ENCODE data around the gene GPRIN3. TPM values are rescaled to one million over a fixed set of nuclear protein-coding genes. Genes with fewer than 3 reads are reported as not detected.

GPRIN3 gene
- total and polyA plus RNA-seq, 10 of the 15 experiments (the other 5 are each of a cell fraction or from before 2014, with no cell fraction given): under 0.01 to 0.05 (median 0.01) TPM; not detected in 6

DNA sequence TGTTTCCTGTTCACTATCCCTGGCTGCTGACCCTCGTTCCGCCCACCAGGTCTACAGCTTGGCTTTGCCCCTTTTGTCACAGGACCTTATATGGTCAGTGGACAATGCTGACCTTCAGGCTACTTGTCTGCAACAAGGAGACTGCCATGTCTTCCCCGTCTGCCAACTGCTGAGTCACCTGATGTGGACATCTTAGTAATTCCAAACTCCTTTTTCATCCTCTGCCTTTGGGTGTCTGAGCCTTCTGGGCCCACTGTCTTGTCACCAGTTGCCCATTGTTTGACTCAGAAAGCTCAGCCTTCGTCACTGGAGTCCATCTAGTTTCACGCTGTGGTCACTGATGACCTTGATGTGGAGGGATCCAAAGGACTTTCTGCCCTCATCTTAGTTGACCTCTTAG lies 30.2 kb downstream of the GPRIN3 start (continued):
- TF ChIP-seq, protein P1, sequence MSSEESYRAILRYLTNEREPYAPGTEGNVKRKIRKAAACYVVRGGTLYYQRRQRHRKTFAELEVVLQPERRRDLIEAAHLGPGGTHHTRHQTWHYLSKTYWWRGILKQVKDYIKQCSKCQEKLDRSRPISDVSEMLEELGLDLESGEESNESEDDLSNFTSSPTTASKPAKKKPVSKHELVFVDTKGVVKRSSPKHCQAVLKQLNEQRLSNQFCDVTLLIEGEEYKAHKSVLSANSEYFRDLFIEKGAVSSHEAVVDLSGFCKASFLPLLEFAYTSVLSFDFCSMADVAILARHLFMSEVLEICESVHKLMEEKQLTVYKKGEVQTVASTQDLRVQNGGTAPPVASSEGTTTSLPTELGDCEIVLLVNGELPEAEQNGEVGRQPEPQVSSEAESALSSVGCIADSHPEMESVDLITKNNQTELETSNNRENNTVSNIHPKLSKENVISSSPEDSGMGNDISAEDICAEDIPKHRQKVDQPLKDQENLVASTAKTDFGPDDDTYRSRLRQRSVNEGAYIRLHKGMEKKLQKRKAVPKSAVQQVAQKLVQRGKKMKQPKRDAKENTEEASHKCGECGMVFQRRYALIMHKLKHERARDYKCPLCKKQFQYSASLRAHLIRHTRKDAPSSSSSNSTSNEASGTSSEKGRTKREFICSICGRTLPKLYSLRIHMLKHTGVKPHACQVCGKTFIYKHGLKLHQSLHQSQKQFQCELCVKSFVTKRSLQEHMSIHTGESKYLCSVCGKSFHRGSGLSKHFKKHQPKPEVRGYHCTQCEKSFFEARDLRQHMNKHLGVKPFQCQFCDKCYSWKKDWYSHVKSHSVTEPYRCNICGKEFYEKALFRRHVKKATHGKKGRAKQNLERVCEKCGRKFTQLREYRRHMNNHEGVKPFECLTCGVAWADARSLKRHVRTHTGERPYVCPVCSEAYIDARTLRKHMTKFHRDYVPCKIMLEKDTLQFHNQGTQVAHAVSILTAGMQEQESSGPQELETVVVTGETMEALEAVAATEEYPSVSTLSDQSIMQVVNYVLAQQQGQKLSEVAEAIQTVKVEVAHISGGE (CRISPR knock-in tag; IDR thresholded peaks at IDR 0.05): no peak
- TF ChIP-seq ZNF622 (IDR thresholded peaks at IDR 0.05): no peak
- TF ChIP-seq GABPA (IDR thresholded peaks at IDR 0.05; ENCODE audit: low read depth): no peak
- TF ChIP-seq JUND (IDR thresholded peaks at IDR 0.05; ENCODE audit: low read depth, low read length): no peak
- no peak for TF ChIP-seq BCL11A (IDR thresholded peaks at IDR 0.05; ENCODE audit: low read depth, low read length)

DNA sequence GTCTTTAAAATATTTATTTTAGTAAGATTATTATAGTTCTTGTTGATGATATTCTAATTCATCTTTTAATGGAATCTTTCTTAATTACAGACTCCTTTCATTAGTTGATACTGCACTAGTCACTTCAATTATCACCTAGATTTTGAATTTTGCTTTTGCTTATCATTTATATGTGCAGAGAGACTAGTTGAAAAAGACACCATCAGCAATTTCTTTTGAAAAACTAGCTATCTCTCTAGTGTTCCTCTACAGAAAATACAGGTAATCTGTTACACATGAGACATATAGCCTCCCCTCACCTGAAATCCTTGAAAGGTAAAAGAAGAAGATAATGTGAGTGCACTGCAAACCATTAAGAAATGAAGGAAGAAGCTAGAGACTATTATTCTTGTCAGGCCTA lies 31.3 kb downstream of the GPRIN3 start:
- POLR2A ChIA-PET: no interaction called here
- ATAC-seq: no peak
- intact Hi-C loops (cut with micrococcal nuclease; ENCODE audit: unreplicated experiment): no loop called here

More for the DNA sequence above, 31.3 kb downstream of the GPRIN3 start:
- ChIA-PET CTCF (interaction anchor here (1.4 kb wide), 1 partner anchor 26 kb away, joined by 3 read pairs; no protein-coding TSS in a partner anchor), SMC1A (ENCODE audit: uncharacterized antibody, unreplicated experiment) (interaction anchor here (1.0 to 1.1 kb wide), 2 partner anchors 19 to 24 kb away, joined by 3 to 4 read pairs; no protein-coding TSS in a partner anchor), RAD21 (ENCODE audit: unreplicated experiment) (no interaction called here)
- no peak overlapping the region for H3K4me2 ChIP-seq (ENCODE audit: control insufficient read depth, insufficient read depth)
- H3K27me3 ChIP-seq (replicated peaks in 1 of 2; ENCODE audit: control insufficient read depth in 2 of 2, insufficient read depth in 2 of 2, low read length in 1 of 2): peaks cover 1 to 4% of the 10 kb centered on the region in 2 experiments; a peak in 2 of 4 replicates
- H3K4me1 ChIP-seq (ENCODE audit: control insufficient read depth, insufficient read depth, low read length): no peaks in the 10 kb centered on the region
- BruUV-seq (replicated peaks): no TSS peak
- in situ Hi-C loops (cut with MboI): no loop called here
- no peaks in the 10 kb centered on the region for H4K20me1 ChIP-seq (ENCODE audit: control insufficient read depth, insufficient read depth)
- TF ChIP-seq POLR2A (IDR thresholded peaks at IDR 0.05; ENCODE audit: low read depth, low read length) (no peak), STAT3 (IDR thresholded peaks at IDR 0.05; ENCODE audit: low read depth, low read length) (no peak), RBBP5 (conservative IDR thresholded peaks at IDR 0.05) (no peak), NR2C1 (IDR thresholded peaks at IDR 0.05) (no peak), JUND (IDR thresholded peaks at IDR 0.05; ENCODE audit: low read depth, low read length) (no peak)
- TF ChIP-seq, protein P2, sequence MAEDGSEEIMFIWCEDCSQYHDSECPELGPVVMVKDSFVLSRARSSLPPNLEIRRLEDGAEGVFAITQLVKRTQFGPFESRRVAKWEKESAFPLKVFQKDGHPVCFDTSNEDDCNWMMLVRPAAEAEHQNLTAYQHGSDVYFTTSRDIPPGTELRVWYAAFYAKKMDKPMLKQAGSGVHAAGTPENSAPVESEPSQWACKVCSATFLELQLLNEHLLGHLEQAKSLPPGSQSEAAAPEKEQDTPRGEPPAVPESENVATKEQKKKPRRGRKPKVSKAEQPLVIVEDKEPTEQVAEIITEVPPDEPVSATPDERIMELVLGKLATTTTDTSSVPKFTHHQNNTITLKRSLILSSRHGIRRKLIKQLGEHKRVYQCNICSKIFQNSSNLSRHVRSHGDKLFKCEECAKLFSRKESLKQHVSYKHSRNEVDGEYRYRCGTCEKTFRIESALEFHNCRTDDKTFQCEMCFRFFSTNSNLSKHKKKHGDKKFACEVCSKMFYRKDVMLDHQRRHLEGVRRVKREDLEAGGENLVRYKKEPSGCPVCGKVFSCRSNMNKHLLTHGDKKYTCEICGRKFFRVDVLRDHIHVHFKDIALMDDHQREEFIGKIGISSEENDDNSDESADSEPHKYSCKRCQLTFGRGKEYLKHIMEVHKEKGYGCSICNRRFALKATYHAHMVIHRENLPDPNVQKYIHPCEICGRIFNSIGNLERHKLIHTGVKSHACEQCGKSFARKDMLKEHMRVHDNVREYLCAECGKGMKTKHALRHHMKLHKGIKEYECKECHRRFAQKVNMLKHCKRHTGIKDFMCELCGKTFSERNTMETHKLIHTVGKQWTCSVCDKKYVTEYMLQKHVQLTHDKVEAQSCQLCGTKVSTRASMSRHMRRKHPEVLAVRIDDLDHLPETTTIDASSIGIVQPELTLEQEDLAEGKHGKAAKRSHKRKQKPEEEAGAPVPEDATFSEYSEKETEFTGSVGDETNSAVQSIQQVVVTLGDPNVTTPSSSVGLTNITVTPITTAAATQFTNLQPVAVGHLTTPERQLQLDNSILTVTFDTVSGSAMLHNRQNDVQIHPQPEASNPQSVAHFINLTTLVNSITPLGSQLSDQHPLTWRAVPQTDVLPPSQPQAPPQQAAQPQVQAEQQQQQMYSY (CRISPR knock-in tag; IDR thresholded peaks at IDR 0.05): no peak
- no peak overlapping the region for H2AFZ ChIP-seq (ENCODE audit: control insufficient read depth, low read depth, low read length)
- H3K36me3 ChIP-seq (ENCODE audit: control insufficient read depth in 2 of 2, insufficient read depth in 2 of 2, low read length in 1 of 2): no peaks in the 10 kb centered on the region
- no peak overlapping the region for H3K4me3 ChIP-seq
- DNase-seq (ENCODE audit: low read depth, low spot score) (no peak), FAIRE-seq (no peak)
- H3K27ac ChIP-seq (ENCODE audit: control insufficient read depth, insufficient read depth): no peak overlapping the region
- H3K79me2 ChIP-seq (ENCODE audit: control insufficient read depth, insufficient read depth, low read length): no peaks in the 10 kb centered on the region
- no peaks in the 10 kb centered on the region for H3K9me3 ChIP-seq (replicated peaks; ENCODE audit: control insufficient read depth, insufficient read depth, low read length)
- no peak overlapping the region for H3K9ac ChIP-seq (ENCODE audit: control insufficient read depth, insufficient read depth, low read length)
